ENCODE measurements around the gene SRGAP1.
"Not testable (repeated sequence)": the region's sequence is repeated elsewhere in the genome, so short reads cannot be mapped to it uniquely, and the experiment has no call there.

SRGAP1 gene

DNA sequence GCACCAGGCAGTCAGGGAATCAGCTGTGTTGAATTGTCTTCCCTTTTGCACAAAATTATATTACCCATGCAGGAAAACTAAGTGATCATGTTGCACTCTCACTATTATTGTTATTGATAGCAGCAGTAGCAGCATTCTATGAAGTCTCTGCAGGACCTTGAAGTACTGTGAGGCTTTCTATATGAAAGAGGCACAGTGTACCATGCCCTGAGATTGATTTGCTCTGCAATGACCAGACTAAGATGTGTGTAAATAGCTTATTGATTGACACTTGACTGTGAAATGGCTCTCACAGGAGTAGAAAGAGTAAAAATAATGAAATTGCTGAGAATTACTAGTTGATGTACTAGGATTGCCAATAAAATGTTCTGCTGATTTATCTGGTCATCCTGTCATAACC lies 277.7 kb downstream of the SRGAP1 start:
- DNase-seq (ENCODE audit: low read depth in 2 of 2): no peak

DNA sequence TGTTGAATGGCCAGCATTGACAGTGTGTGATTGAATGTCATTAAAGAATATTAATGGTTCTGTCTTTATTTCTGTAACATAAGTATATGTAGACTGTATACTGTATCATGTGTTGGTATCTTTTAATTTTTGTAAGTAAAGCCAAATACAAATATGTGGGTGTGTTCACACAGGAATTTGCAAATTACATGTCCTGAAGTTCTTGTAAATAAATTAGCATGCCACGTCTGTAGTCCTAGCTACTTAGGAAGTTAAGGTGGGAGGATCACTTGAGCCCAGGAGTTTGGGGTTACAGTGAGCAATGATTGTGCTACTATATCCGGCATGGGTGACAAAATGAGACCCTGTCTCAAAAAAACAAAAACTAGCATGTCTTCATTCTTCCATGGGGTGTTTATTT lies 278.5 kb downstream of the SRGAP1 start:
- DNase-seq (ENCODE audit: low read depth in 2 of 2): no peak

DNA sequence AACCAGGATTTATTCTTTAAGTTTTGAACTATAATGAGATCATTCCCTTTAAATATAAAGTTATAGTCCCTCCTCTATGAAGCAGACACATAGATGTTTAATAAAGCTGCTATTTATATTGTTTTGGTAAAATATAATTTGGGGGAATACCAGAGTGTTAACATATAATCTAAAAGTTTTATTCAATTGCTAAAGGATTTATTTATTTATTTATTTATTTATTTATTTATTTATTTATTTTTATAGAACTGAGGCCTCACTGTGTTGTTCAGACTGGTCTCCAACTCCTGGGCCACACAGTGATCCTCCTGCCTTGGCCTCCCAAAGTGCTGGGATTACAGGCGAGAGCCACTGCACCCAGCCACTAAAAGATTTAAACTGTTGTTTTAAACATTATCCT lies 278.9 kb downstream of the SRGAP1 start:
- no peak for DNase-seq (ENCODE audit: low read depth in 2 of 2)

DNA sequence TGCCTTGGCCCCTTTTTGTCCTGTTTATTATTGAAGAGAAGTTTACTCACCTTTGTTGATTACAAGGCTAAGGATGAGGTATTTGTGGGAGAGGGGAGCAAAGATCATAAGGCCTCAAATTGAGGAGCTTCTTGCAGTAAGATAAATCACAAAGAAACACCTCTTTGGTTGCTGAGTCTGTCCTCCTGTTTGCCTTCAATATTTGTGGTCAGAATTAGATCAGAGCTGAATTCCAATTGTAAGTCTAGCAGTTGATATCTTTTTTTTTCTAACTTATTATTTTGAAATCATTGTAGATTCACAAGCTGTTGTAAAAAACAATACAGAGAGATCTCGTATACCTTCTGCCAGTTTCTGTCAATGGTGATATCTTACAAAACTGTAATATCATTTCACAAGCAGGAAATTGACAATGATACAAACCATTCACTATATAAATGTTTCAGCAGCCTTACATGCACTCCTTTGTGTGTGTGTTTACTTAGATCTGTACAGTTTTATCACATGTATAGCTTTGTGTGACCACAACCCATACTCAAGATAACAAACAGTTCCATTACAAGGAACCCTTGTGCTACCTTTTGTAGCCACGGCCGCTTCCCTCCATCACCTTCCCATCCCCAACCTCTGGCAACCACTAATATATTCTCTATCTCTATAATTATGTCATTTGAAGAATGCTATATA lies 280.2 kb downstream of the SRGAP1 start:
- no peak for DNase-seq (ENCODE audit: low read depth in 2 of 2)

DNA sequence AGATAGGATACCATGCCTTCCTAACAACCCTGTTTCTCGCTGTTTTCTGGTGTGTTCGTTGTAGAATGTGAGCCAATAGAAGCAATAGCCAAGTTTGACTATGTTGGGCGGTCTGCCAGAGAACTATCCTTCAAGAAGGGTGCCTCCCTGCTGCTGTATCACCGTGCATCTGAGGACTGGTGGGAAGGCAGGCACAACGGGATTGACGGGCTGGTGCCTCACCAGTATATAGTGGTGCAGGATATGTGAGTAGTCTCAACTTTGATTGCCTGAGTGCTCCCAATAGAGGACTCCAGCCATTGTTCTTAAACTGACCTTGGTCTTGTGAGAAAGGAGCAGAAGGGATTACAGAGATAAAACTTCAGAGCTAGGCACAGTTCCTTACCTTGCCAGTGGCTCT lies 281.4 kb downstream of the SRGAP1 start:
- no peak for DNase-seq (ENCODE audit: low read depth in 2 of 2)

DNA sequence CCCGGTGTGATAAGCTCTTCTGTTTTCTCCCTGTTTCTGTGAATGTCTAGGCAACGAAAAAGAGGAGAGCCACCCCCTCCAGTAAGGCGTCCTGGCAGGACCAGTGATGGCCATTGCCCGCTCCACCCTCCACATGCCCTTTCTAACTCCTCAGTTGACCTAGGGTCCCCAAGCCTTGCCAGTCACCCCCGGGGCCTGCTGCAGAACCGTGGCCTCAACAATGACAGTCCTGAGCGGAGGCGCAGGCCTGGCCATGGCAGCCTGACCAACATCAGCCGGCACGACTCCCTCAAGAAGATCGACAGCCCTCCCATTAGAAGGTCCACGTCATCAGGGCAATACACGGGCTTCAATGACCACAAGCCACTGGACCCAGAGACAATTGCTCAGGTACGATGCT lies 283.3 kb downstream of the SRGAP1 start:
- DNase-seq (ENCODE audit: low read depth in 2 of 2): no peak

DNA sequence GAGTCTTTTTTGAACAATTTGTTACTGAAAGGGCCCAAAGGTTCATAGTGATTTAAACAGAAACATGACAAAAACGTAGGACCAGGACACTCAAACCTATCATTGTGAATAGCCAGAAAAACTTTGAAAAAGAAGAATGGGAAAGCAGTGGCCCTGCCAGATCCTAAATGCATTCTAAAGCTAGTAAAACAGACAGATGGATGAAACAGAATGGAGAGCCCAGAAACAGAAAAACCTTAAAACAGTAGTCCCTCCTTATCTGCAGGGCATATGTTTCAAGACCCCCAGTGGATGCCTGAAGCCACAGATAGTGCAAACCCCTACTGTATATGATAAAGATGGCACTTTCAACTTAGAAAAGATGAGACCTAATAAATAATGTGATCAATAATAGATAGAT lies 283.9 kb downstream of the SRGAP1 start:
- no peak for DNase-seq (ENCODE audit: low read depth in 2 of 2)

DNA sequence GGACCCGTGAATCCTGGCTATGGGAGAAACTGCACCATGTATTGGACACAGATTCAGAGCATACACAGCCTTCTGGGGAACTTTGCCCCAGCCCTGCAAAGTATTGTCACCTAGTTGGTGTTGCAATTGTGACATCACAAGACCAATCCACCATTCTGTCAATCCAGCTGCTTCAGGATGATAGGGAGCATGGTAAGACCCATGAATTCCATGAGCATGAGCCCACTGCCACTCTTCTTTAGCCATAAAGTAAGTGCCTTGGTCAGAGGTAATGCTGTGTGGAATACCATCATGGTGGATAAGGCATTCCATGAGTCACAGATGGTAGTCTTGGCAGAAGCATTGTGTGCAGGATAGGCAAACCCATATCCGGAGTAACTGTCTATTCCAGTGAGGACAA lies 286.0 kb downstream of the SRGAP1 start:
- DNase-seq (ENCODE audit: low read depth in 2 of 2): not testable (repeated sequence)

DNA sequence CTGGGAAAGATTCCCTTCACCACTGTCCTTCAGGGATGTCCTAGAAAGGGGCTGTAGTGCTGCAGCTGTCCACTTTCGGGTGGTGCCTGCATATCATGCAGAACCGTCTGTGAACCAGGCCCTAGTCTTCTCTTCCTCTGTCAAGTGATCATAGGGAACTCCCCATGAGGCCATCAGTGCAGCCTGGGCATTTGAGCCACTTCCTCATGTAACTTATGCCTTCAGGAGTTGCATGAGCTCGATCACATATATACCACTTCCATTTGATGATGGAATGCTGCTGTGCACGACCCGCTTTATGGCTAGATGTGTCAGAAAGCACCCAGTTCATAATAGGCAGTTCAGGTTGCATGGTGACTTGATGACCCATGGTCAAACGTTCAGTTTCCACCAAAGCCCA lies 287.0 kb downstream of the SRGAP1 start:
- not testable (repeated sequence) for DNase-seq (ENCODE audit: low read depth in 2 of 2)

DNA sequence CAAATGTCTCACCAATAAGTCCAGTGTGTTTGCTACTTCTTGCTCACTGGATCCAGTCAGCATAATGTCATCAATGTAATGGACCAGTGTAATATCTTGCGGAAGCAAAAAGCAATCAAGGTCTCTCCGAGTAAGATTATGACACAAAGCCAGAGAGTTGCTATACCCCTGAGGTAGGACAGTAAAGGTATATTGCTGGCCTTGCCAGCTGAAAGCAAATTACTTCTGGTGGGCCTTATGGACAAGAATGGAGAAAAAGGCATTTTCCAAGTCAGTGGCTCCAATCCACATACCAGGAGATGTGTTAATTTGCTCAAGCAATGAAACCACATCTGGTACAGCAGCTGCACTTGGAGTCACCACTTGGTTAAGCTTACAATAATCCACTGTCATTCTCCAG lies 288.2 kb downstream of the SRGAP1 start:
- not testable (repeated sequence) for DNase-seq (ENCODE audit: low read depth in 2 of 2)

DNA sequence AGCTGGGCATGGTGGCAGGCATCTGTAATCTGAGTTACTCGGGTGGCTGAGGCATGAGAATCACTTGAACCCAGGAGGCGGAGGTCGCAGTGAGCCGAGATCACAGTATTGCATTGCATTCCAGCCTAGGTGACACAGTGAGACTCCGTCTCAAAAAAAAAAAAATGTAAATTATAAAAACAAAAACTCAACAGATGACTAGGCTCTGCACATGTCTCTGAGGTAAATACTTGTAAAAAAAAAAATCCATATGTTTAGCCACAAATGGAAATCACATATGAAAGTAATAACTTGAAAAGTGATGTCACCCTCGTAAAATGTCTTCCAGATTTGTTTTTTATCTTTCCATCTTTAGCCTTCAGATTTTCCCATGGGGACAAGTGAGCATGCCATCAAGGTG lies 292.6 kb downstream of the SRGAP1 start:
- no peak for DNase-seq (ENCODE audit: low read depth in 2 of 2)

DNA sequence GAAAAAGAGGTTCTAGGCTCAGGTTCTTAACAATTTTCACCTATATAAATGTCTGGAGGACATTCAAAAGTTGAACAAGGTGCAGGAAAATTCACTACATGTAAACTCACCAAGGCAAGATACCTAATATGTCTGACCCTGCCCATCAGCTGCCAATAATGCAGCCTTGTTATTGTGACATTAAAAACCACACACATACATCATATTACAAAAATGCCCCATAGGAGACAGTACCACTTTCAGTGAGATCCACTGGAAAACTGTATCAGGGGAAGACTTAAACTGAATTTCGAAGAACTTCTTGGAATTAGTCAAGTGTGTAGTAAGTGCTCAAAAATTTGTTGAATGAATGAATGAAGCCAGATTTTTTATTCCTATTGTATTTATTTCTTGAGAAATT lies 294.5 kb downstream of the SRGAP1 start:
- DNase-seq (ENCODE audit: low read depth in 2 of 2): no peak

DNA sequence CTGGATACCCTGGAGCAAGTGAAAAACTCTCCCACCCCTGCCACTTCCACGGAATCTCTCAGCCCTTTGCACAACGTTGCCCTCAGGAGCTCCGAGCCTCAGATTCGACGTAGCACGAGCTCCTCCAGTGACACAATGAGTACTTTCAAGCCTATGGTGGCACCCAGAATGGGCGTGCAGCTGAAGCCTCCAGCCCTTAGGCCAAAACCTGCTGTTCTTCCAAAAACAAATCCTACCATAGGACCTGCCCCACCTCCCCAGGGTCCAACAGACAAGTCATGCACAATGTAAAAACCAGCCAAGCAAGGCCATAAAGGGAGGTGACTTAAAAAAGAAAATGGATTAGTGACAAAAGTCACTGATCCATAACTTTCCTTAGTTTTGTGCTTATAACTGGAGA lies 297.9 kb downstream of the SRGAP1 start:
- no peak for DNase-seq (ENCODE audit: low read depth in 2 of 2)

DNA sequence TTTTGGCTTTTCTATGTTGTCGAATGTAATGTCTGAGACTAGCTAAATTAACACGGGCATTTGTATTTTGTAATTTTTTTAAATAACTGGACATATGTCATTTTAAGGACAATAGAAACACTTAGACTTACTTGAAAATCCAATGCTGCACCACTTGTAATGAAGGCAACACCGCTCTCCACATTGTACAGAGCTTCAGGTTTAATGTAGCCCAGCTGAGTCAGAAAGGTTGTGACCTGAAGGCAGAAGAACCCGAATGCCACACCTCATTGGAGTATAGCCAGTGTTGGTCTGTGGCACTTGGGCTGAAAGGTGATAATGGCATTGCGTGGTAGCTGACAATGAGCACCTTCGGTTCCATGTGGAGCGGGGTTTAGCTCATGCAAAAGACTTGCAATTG lies 298.3 kb downstream of the SRGAP1 start:
- DNase-seq (ENCODE audit: low read depth in 2 of 2): no peak

DNA sequence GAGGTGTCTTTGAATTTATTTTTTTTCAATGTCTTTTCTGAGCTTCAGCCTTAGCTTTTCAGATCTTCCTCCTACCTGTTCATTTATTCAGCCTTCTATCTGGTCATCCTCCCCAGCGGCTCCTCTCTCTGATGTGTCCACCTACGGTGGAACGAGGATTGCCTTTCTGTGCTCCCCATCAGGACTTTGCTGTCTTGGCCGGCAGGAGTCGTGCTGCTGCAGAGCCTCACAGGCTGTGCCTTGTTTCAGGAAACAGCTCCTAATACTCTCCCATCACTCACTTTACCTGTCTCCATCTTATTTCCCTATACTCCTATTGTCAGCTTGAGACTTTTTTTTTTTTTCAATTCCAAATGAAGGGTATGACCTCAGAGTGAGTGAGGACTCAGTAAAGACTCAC lies 300.7 kb downstream of the SRGAP1 start:
- no peak for DNase-seq (ENCODE audit: low read depth in 2 of 2)

DNA sequence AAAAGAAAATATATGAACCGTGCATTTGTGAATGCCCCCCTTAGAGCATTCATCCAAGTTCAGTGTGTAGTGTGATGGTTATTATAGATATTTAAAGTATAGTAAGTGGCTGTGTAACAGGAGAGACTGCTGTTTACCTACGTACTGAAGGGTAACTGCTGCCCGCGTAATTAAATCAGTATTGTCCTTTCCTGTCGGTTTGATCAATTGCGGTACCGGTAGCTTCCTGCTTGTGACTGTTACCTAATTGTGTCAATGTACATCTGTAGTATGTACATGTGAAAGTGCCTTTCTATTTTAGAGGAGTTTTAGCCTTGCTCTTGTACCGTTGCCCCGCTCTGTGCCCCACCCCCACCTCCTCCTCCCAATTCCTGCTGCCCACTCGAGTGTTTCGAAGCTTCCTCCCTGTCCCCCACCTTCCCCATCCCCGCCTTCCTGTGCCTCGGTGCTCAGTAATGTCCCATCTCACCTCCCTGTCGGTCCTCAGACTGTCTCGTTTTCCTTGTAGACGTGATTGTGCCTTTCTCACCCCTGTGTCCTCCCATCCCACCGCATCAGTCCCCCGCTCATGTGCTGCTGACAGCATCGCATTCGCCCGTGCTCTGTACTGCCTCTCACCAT lies 302.6 kb downstream of the SRGAP1 start:
- DNase-seq (ENCODE audit: low read depth in 2 of 2): no peak

DNA sequence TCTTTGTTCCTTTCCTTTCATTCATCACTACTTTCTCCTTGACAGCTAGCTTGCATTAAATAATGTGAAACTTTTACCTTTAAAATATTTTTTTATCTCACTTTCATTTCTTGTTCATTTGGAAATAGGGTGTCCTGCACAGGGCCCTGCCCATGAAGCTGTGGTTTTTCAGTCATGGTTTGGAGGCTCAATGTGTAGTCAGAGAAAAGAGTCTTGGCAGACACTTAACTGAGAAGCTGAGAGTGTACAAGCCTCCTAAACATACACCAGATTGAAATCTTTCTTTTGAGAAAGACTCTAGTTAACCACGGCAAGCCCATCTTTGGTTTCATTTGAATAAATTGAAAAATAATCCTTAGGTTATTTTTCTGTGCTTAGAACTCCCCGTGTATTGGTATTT lies 303.4 kb downstream of the SRGAP1 start:
- no peak for DNase-seq (ENCODE audit: low read depth in 2 of 2)

DNA sequence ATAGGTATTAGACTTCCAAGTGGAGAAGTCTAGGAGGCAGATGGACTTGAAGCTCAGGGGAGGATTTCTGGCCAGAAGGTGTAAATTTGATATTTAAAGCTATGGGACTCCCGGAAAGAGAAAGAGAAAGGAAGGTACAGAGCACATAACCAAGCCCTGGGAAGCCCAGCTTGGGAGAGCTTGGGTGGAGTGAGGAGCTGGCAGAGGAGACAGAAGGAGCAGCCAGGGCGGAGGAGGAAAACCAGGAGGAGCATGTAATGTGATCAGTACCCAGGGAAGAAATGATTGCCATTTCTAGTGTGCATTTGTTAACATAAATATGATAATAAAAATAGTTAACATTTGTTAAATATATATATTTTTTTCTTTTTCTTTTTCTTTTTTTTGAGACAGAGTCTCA lies 310.2 kb downstream of the SRGAP1 start:
- no peak for DNase-seq (ENCODE audit: low read depth in 2 of 2)

DNA sequence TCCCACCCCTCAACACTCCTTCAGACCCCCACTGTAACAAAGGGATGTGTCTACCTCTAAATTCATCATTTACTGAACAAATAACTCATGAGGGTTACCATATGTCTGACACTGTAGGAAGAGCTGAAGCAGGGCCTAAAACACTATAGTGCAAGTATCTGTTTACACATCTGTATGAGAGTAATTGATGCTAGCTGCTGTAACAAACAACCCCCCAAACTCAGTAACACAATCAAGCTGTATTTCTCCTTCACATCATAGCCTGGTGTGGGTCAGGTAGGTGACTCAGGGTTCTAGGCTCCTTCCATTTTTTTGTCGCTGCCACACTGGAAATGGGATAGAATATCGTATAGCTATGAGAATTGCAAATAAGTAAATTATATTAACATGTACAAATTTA lies 312.6 kb downstream of the SRGAP1 start:
- no peak for DNase-seq (ENCODE audit: low read depth in 2 of 2)

DNA sequence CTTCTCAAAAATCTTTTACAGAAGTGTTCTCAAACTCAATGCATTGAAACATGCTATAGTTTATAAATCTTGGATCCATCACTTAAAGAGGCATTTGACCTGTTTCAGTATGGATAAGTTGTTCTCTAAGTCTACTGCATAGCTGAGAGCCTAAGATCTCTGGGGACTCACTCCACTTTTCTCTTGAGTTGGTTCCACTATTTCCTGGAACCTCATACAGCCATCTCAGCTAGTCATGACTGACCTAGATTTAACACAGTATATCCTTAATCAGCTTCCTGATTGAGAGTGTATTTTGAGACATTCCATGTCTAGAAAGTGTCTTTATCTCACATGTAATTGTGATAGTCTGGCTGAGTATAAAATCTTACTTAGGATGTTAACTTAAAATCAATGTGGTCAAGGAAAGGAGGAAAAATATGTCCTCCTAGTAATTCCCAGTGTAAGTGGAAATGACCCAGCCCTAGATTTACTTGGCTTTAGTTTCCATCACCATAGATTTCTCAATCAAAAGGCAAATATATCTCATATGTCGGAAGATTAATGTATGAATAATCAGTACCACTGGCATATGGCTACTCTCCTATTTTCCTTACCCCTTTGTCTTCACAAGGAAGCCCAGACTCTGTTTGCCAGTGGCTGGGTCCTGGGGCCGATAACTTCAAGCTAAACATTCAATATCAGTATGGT lies 315.7 kb downstream of the SRGAP1 start:
- DNase-seq (ENCODE audit: low read depth in 2 of 2): no peak

DNA sequence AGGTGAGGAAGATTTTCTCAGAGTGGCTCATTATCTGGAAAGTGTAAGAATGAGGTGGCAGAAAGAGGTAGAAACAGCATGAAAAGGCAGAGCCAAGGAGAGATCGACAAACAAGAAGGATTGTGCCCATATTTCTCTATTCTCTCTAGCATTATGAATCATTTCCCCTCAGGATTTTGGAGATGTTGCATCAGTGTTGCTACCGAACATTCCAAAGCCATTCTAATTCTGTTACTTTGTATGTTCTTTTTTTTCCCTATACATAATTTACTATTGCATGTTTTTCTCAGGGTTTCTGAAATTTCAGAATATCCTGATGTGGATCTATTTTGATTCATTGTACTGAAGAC lies 316.2 kb downstream of the SRGAP1 start:
- DNase-seq (ENCODE audit: low read depth in 2 of 2): no peak

DNA sequence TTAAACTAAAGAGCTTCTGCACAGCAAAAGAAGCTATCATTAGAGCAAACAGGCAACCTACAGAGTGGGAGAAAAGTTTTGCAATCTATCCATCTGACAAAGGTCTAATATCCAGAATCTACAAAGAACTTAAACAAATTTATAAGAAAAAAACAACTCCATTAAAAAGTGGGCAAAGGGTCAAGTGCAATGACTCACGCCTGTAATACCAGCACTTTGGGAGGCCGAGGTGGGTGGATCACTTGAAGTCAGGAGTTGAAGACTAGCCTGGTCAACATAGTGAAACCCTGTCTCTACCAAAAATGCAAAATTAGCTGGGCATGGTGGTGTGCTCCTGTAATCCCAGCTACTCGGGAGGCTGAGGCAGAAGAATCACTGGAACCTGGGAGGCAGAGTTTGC lies 322.1 kb downstream of the SRGAP1 start:
- DNase-seq (ENCODE audit: low read depth in 2 of 2): not testable (repeated sequence)

DNA sequence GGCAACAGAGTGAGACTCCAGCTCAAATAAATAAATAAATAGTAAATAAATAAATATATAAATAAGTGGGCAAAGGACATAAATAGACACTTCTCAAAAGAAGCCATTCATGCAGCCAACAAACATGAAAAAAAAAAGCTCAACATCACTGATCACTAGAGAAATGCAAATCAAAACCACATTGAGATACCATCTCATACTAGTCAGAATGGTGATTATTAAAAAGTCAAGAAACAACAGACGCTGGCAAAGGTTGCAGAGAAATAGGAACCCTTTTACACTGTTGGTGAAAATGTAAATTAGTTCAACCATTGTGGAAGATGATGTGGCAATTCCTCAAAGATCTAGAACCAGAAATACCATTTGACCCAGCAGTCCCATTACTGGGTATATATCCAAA lies 322.5 kb downstream of the SRGAP1 start:
- not testable (repeated sequence) for DNase-seq (ENCODE audit: low read depth in 2 of 2)

All from stimulated activated CD8-positive, alpha-beta memory T cell treated with anti-CD3 and anti-CD28 coated beads, Interleukin-2, amount 100 ng/mL, for 48 hours (primary cell).